HL-60/S4 (cell line): ENCODE results near the gene KIF1B.
"Not testable (repeated sequence)": the region's sequence is repeated elsewhere in the genome, so short reads cannot be mapped to it uniquely, and the experiment has no call there.

Source experiments
- in situ Hi-C: fragments of 300-500 bp; cut with MboI; formaldehyde crosslinking; loops from 2 replicates; pipeline ENCODE4 v1.14.3; 2022; ENCODE audit warnings: low sequenced_read_pairs

KIF1B gene

DNA sequence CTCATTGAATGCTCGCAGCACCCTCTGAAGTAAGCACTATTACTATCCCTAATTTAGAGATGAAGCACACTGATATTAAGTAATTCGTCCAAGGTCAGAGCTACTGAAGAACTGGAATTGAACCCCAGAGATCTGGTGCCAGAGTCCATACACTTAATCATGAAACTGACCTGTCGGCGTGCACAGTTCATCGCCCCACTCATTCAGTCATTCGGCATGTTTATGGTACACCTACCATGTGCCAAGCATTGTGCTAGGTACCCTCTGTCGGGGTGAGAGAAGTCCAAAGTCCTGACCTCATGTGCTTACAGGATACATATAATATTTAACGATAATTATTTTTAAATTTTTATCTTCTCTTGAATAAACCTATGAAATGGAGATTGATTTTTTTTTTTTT is 214.3 kb downstream of the KIF1B start:
- in situ Hi-C loops, result no loop called here

DNA sequence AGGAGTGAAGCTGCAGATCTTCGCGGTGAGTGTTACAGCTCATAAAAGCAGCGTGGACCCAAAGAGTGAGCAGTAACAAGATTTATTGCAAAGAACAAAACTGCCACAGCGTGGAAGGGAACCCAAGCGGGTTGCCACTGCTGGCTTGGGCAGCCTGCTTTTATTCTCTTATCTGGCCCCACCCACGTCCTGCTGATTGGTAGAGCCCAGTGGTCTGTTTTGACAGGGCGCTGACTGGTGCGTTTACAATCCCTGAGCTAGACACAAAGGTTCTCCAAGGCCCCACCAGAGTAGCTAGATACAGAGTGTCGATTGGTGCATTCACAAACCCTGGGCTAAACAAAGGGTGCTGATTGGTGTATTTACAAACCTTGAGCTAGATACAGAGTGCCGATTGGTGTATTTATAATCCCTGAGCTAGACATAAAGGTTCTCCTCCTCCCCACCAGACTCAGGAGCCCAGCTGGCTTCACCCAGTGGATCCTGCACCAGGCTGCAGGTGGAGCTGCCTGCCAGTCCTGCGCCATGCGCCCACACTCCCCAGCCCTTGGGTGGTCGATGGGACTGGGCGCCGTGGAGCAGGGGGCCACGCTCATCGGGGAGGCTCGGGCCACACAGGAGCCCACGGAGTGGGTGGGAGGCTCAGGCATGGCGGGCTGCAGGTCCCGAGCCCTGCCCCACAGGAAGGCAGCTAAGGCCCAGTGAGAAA is 215.6 kb downstream of the KIF1B start:
- in situ Hi-C loops, result not testable (repeated sequence)

DNA sequence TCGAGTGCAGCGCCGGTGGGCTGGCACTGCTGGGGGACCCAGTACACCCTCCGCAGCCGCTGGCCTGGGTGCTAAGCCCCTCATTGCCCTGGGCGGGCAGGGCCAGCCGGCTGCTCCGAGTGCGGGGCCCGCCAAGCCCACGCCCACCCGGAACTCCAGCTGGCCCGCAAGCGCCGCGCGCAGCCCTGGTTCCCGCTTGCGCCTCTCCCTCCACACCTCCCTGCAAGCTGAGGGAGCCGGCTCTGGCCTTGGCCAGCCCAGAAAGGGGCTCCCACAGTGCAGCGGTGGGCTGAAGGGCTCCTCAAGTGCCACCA is 216.1 kb downstream of the KIF1B start:
- in situ Hi-C loops, result not testable (repeated sequence)

DNA sequence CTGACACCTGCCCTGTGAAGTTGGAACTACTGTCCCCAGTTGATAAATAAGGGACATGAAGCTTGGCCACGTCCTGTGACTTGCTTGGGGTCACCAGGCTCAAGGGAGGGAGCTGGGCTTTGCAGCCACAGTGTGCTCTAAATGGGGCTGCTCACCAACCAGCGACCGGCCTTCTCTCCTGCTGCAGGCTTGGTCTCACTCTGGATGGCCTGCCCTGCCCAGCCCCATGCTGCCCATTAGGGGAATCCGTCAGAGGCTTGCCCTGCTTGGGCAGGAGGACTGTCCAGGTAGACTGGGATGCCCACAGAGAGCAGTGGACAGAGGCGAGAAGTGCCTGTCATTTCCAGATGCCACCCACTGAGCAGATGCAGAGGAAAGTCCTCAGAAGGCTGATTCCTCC is 218.6 kb downstream of the KIF1B start:
- in situ Hi-C loops, result no loop called here

DNA sequence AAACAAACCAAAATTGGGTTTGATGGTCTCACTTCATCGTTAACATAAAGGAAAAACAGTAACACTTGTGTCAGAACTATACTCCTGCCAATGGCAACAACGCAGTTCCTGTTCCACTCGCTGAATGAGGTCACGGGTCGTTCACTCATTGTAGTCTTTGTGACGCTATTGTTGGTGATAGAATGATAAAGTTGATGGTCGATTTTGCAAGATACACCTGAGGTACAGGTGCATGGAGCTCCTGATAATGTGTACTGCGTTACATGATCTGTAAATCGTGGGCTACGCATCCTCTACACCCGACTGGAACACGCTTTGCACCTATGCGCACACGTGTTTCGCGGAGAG is 219.5 kb downstream of the KIF1B start:
- in situ Hi-C loops, result no loop called here

DNA sequence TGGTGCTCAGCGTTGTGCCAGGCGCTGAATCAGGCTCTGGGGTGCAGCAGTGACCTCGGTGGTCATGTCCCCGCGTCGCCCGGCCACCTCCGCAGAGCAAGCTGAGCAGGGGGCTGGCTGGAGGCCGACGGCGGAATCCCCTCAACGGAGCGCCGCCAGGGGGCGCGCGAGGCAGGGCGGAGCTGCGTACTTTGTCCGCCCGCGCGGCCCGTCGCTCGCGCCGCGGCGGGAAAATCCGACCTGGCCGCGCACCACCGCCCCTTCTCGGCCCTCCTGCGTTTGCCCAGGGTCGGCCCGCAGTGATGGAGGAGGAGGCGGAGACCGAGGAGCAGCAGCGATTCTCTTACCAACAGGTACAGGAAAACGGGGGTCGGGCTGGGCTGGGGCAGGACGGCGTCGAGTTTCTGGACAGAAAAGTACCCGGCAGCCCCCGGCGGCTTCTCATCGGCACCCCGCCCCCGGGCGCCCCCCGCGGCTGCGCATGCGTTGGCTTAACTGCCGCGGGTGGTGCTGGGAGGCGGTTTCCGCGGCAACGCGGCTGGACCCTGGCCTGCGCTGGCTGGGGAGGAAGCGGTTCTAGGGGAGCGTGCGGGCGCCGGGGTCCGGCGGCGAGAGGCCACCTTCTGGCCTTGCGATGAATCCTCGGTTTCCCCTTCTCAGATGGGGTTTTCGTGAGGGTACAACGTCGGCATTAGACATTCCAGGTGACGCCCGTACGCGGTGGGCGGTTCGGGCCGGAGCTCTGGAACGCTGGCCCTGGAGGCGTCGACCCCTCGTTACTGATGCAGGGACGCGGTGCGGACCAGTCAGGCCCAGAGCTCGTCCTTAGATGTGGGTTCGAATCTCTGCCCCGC is 220.1 kb downstream of the KIF1B start, which contains the start of gene CENPS:
Gene CENPS, plus strand, starts transcription at position 218 of the 854 bp plus-strand sequence. Its CDS starts 85 bp downstream, at position 303.
- in situ Hi-C loops, result no loop called here
